ENCODE measurements around the gene SPEN.

Gene SPEN

DNA sequence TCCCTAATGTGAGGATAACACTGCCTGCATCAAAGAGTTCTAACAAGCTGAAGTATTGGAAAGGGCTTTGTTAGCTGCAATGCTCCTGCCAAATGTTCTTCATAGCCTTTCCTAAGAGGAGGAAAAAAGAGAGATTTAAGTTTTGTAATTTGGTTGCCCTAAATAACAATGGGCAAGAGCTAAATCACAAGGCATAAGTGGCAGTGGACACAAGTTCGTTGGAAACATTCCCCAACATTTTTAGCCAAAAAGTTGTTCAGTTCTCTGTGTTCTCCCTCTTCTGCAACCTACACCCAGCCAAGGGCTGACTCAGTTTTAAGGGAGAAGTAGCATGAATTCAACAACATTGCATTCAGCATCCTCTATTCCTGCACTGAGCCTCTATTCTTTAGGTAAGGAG lies 37.4 kb upstream of the SPEN start:
- Histone ChIP-seq H4K20me1 (ENCODE audit: control insufficient read depth, insufficient read depth, low read depth, low read length) (no peaks in the 10 kb centered on the region), H3K4me3 (ENCODE audit: low read length) (no peak overlapping the region), H3K36me3 (ENCODE audit: control insufficient read depth, low read length) (no peaks in the 10 kb centered on the region), H3K27me3 (ENCODE audit: control insufficient read depth, low read length) (no peaks in the 10 kb centered on the region), H3K9me3 (ENCODE audit: control insufficient read depth, insufficient read depth, low read length) (no peaks in the 10 kb centered on the region), H3F3A (ENCODE audit: control insufficient read depth, insufficient read depth) (no peaks in the 10 kb centered on the region), H3K4me2 (ENCODE audit: low read length) (no peak overlapping the region), H3K79me2 (ENCODE audit: control insufficient read depth, low read length) (no peaks in the 10 kb centered on the region), H3K9me2 (replicated peaks; ENCODE audit: control insufficient read depth, low read length) (no peaks in the 10 kb centered on the region), H3K27ac (ENCODE audit: low read depth, low read length) (no peak overlapping the region), H3K4me1 (ENCODE audit: control insufficient read depth, low read length) (peaks cover 22% of the 10 kb centered on the region)
- TF ChIP-seq CTCF (IDR thresholded peaks at IDR 0.05; ENCODE audit: low read depth, low read length, poor library complexity, severe bottlenecking) = no peak
- TF ChIP-seq EZH2phosphoT487 (IDR thresholded peaks at IDR 0.05; ENCODE audit: borderline replicate concordance, low read length) = no peak

GRCh38 chr1:15816674-15817073 lies 30.8 kb upstream of the SPEN start:
- H3K4me2 ChIP-seq (ENCODE audit: low read length) = no peak overlapping the region
- TF ChIP-seq EZH2phosphoT487 (IDR thresholded peaks at IDR 0.05; ENCODE audit: borderline replicate concordance, low read length) = no peak
- TF ChIP-seq CTCF (IDR thresholded peaks at IDR 0.05; ENCODE audit: low read depth, low read length, poor library complexity, severe bottlenecking) = no peak

DNA sequence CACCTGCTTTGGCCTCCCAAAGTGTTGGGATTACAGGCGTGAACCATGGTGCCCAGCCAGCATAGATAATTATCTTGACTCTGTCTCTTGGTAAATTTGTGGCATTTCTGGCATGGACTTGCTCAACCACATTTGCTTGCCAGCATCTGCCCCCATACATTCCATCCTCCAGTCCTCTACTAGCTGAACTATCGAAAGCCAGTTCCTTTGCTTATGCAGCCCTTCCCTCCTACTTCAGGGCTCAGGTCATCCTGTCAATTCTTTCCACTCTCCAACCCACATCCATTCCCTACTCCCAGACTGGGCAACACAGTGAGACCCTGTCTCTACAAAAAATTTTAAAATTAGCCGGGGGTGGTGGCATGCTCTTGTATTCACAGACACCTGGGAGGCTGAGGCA lies 27.0 kb upstream of the SPEN start:
- Histone ChIP-seq H3K4me2 (ENCODE audit: low read length) (no peak overlapping the region), H3K36me3 (ENCODE audit: control insufficient read depth, low read length) (no peaks in the 10 kb centered on the region), H3K79me2 (ENCODE audit: control insufficient read depth, low read length) (no peaks in the 10 kb centered on the region), H3K9me3 (ENCODE audit: control insufficient read depth, insufficient read depth, low read length) (no peaks in the 10 kb centered on the region), H4K20me1 (ENCODE audit: control insufficient read depth, insufficient read depth, low read depth, low read length) (no peaks in the 10 kb centered on the region), H3K4me1 (ENCODE audit: control insufficient read depth, low read length) (peaks cover 29% of the 10 kb centered on the region), H3K27me3 (ENCODE audit: control insufficient read depth, low read length) (no peaks in the 10 kb centered on the region), H3F3A (ENCODE audit: control insufficient read depth, insufficient read depth) (no peaks in the 10 kb centered on the region), H3K4me3 (ENCODE audit: low read length) (no peak overlapping the region), H3K9me2 (replicated peaks; ENCODE audit: control insufficient read depth, low read length) (no peaks in the 10 kb centered on the region), H3K27ac (ENCODE audit: low read depth, low read length) (no peak overlapping the region)
- no peak for TF ChIP-seq CTCF (IDR thresholded peaks at IDR 0.05; ENCODE audit: low read depth, low read length, poor library complexity, severe bottlenecking)
- TF ChIP-seq EZH2phosphoT487 (IDR thresholded peaks at IDR 0.05; ENCODE audit: borderline replicate concordance, low read length) = no peak

More at GRCh38 chr1:15816674-15817073, 30.8 kb upstream of the SPEN start:
- no peaks in the 10 kb centered on the region for H3K27me3 ChIP-seq (ENCODE audit: control insufficient read depth, low read length)
- H3F3A ChIP-seq (ENCODE audit: control insufficient read depth, insufficient read depth) = no peaks in the 10 kb centered on the region
- H3K9me2 ChIP-seq (replicated peaks; ENCODE audit: control insufficient read depth, low read length) = no peaks in the 10 kb centered on the region
- H3K4me1 ChIP-seq (ENCODE audit: control insufficient read depth, low read length) = peaks cover 45% of the 10 kb centered on the region
- no peaks in the 10 kb centered on the region for H3K36me3 ChIP-seq (ENCODE audit: control insufficient read depth, low read length)
- H3K27ac ChIP-seq (ENCODE audit: low read depth, low read length) = no peak overlapping the region
- H3K9me3 ChIP-seq (ENCODE audit: control insufficient read depth, insufficient read depth, low read length) = no peaks in the 10 kb centered on the region
- H3K79me2 ChIP-seq (ENCODE audit: control insufficient read depth, low read length) = no peaks in the 10 kb centered on the region
- no peaks in the 10 kb centered on the region for H4K20me1 ChIP-seq (ENCODE audit: control insufficient read depth, insufficient read depth, low read depth, low read length)
- H3K4me3 ChIP-seq (ENCODE audit: low read length) = no peak overlapping the region

GRCh38 chr1:15825800-15826199 lies 21.7 kb upstream of the SPEN start:
- Histone ChIP-seq H3K36me3 (ENCODE audit: control insufficient read depth, low read length) (no peaks in the 10 kb centered on the region), H3F3A (ENCODE audit: control insufficient read depth, insufficient read depth) (peaks cover 12% of the 10 kb centered on the region), H3K27me3 (ENCODE audit: control insufficient read depth, low read length) (no peaks in the 10 kb centered on the region), H3K9me3 (ENCODE audit: control insufficient read depth, insufficient read depth, low read length) (no peaks in the 10 kb centered on the region), H3K79me2 (ENCODE audit: control insufficient read depth, low read length) (peaks cover under 1% of the 10 kb centered on the region; the same call in 1 of the 2 replicates), H3K4me2 (ENCODE audit: low read length) (no peak overlapping the region), H3K27ac (ENCODE audit: low read depth, low read length) (no peak overlapping the region), H3K4me1 (ENCODE audit: control insufficient read depth, low read length) (peaks cover 46% of the 10 kb centered on the region), H3K9me2 (replicated peaks; ENCODE audit: control insufficient read depth, low read length) (no peaks in the 10 kb centered on the region), H4K20me1 (ENCODE audit: control insufficient read depth, insufficient read depth, low read depth, low read length) (no peaks in the 10 kb centered on the region), H3K4me3 (ENCODE audit: low read length) (no peak overlapping the region)
- TF ChIP-seq EZH2phosphoT487 (IDR thresholded peaks at IDR 0.05; ENCODE audit: borderline replicate concordance, low read length) (no peak), CTCF (IDR thresholded peaks at IDR 0.05; ENCODE audit: low read depth, low read length, poor library complexity, severe bottlenecking) (no peak)

Data from DOHH2 (cell line).